K562 (cell line): Measurements from ENCODE around the gene TRIM37.
"Not testable (repeated sequence)": the region's sequence is repeated elsewhere in the genome, so short reads cannot be mapped to it uniquely, and the experiment has no call there.

Experiments
- EGR1 ChIP-seq: fragments of 450-650 bp; conservative IDR thresholded peaks from 2 replicates; pipeline ENCODE4 v1.6.1; 2017; ENCODE audit warnings: mild to moderate bottlenecking
- MAZ ChIP-seq, 2 experiments: fragments of 450-650 bp in 1 of 2; sonication (generic) in 1 of 2; formaldehyde crosslinking; IDR thresholded peaks in 1 of 2; conservative IDR thresholded peaks in 1 of 2; 2 replicates each; pipeline versions ENCODE4 v1.4.0 to v1.5.0; 2020; ENCODE audit warnings: mild to moderate bottlenecking in 1 of 2, missing genetic modification reagents in 1 of 2

- TF ChIP-seq MAZ (CRISPR knock-in tag; conservative IDR thresholded peaks at IDR 0.05 in 1 of 2, IDR thresholded peaks at IDR 0.05 in 1 of 2); EGR1: not testable (repeated sequence)
These were observed 149.0 kb downstream of the TRIM37 start for GRCh38 chr17:58957725-58958073.
